Medulla oblongata (tissue), 1 donor: Measurements from ENCODE around the gene PADI6.
"Not testable (repeated sequence)": the region's sequence is repeated elsewhere in the genome, so short reads cannot be mapped to it uniquely, and the experiment has no call there.

Experiments used
- DNase-seq: peaks from one replicate; pipeline ENCODE4 v3.0.0-alpha.2; 2015; ENCODE audit errors: extremely low spot score

The PADI6 gene

GRCh38 chr1:17404034-17404684 lies 32.2 kb downstream of the PADI6 start:
- DNase-seq = no peak

GRCh38 chr1:17404820-17405219 lies 32.8 kb downstream of the PADI6 start:
- DNase-seq = no peak

GRCh38 chr1:17405898-17406759 lies 34.1 kb downstream of the PADI6 start:
- DNase-seq = peak; percentile 72

GRCh38 chr1:17406760-17407475 lies 34.9 kb downstream of the PADI6 start:
- not testable (repeated sequence) for DNase-seq

GRCh38 chr1:17407786-17408514 lies 36.0 kb downstream of the PADI6 start:
- not testable (repeated sequence) for DNase-seq

GRCh38 chr1:17409391-17409811 lies 37.4 kb downstream of the PADI6 start:
- DNase-seq = no peak

GRCh38 chr1:17412093-17412870 lies 40.3 kb downstream of the PADI6 start:
- DNase-seq = no peak

GRCh38 chr1:17414022-17414421 lies 42.0 kb downstream of the PADI6 start:
- DNase-seq = no peak

- no peak for DNase-seq
These were observed 44.4 kb downstream of the PADI6 start for GRCh38 chr1:17416389-17416788.

GRCh38 chr1:17419626-17420328 lies 47.8 kb downstream of the PADI6 start:
- peak; percentile 66 for DNase-seq

GRCh38 chr1:17420391-17420918 lies 48.5 kb downstream of the PADI6 start:
- DNase-seq = no peak

GRCh38 chr1:17422461-17422860 lies 50.5 kb downstream of the PADI6 start:
- no peak for DNase-seq

- DNase-seq = no peak
These were observed 51.8 kb downstream of the PADI6 start for GRCh38 chr1:17423781-17424245.

GRCh38 chr1:17425806-17426600 lies 54.0 kb downstream of the PADI6 start:
- DNase-seq = no peak

GRCh38 chr1:17427696-17428660 lies 56.0 kb downstream of the PADI6 start:
- DNase-seq = no peak

- DNase-seq = no peak
These were observed 57.2 kb downstream of the PADI6 start for GRCh38 chr1:17429183-17429582.

- no peak for DNase-seq
These were observed 60.4 kb downstream of the PADI6 start for GRCh38 chr1:17432412-17432811.

GRCh38 chr1:17433261-17433660 lies 61.3 kb downstream of the PADI6 start:
- no peak for DNase-seq
